Fibroblast of pulmonary artery (primary cell): ENCODE measurements around the gene RSBN1L.

Experiments used
- DNase-seq: peaks from one replicate; pipeline ENCODE4 v3.0.0-alpha.2; 2010; ENCODE audit warnings: low read depth
- H3K4me3 ChIP-seq: replicated peaks from 2 replicates; pipeline ENCODE4 v1.5.1; 2011; ENCODE audit warnings: low read depth, mild to moderate bottlenecking, control low read depth, low read length, moderate library complexity
- CTCF ChIP-seq: IDR thresholded peaks from 2 replicates; pipeline ENCODE4 v1.5.1; 2011; ENCODE audit warnings: mild to moderate bottlenecking, control low read depth, low read length, inconsistent platforms; ENCODE audit errors: missing control alignments

Gene RSBN1L

DNA sequence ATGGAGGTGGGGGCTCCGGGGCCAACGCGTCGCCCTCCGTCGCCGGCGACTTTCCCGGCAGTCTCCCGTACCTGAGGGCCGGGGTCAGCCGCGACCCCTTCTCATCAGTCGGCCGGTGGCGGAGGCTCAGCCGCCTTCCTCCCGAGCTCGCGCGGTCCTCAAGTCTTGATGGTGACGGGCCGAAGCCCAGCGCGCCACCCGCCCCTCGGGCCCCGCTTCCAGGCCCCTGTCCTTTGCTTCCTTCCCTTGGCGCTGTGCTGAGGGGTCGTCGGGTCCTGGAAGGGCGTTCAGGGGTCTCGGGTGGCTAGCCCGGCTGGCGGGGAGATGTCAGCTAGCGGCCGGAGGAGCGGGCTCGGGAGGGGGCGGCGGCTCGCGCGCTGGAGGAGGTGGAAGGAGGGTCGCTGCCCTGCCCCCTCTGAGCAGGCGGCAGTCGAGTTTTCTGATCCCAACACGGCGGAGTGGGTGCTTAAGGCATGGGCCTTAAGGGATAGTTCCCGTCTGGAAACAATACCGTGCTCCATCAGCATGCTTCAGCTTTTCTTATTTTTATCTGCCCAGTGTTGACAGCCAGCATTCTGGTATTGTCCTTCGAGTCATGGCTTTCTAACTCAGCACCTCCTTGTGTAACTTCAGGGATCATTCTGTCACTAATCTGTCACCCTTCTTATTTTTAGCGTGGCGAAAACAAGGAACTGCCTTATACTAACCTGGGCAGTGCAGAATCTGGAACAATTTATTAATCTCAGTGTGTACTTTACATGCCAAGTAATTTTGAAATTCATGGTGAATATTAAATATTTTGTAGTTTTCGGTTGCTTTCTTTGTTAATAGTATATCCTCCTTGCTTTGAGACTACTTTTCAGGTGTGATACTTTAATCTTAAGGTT, 103.1 kb downstream of the RSBN1L start:
- no peak for TF ChIP-seq CTCF
- DNase-seq = peak; percentile 38
- H3K4me3 ChIP-seq = peak overlapping the region; percentile 99

GRCh38 chr7:77800158-77800557, 103.9 kb downstream of the RSBN1L start:
- no peak for TF ChIP-seq CTCF
- H3K4me3 ChIP-seq = peak overlapping the region; percentile 99
- peak; percentile 57 for DNase-seq

- H3K4me3 ChIP-seq = no peak overlapping the region
- no peak for TF ChIP-seq CTCF
- DNase-seq = no peak
Observed at GRCh38 chr7:77800730-77801129, 104.5 kb downstream of the RSBN1L start.

GRCh38 chr7:77802557-77803405, 106.5 kb downstream of the RSBN1L start:
- no peak overlapping the region for H3K4me3 ChIP-seq
- DNase-seq = no peak
- TF ChIP-seq CTCF = no peak

GRCh38 chr7:77806425-77806824, 110.2 kb downstream of the RSBN1L start:
- DNase-seq = no peak
- no peak overlapping the region for H3K4me3 ChIP-seq
- no peak for TF ChIP-seq CTCF

DNA sequence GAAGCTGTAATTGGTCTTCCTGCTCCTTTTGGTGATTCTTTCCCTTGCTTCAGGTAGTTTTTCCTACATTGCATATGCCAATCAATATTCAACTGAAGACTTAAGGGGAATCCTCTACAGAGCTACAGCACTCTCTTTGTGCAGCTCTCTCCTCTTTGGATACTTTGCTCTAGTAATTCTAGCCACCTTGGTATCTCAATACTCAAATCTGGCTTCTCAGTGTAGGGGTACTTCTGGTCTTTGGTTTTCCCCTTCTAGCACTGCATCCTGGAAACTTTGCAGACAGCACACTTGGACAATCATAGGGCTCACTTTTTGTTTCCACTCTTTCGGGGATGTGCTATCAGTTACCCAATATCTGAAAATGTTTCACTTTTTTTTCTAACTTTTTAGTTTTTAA, 112.3 kb downstream of the RSBN1L start:
- DNase-seq = no peak
- no peak for TF ChIP-seq CTCF
- no peak overlapping the region for H3K4me3 ChIP-seq
